GM18520 (cell line): ENCODE results near the gene FAM120C.

Experiments used
- ATAC-seq: cut with Tn5 transposase; IDR thresholded peaks from one replicate; pipeline ENCODE4 v1.9.1; 2021; ENCODE audit not compliant: unreplicated experiment

FAM120C gene, protein sequence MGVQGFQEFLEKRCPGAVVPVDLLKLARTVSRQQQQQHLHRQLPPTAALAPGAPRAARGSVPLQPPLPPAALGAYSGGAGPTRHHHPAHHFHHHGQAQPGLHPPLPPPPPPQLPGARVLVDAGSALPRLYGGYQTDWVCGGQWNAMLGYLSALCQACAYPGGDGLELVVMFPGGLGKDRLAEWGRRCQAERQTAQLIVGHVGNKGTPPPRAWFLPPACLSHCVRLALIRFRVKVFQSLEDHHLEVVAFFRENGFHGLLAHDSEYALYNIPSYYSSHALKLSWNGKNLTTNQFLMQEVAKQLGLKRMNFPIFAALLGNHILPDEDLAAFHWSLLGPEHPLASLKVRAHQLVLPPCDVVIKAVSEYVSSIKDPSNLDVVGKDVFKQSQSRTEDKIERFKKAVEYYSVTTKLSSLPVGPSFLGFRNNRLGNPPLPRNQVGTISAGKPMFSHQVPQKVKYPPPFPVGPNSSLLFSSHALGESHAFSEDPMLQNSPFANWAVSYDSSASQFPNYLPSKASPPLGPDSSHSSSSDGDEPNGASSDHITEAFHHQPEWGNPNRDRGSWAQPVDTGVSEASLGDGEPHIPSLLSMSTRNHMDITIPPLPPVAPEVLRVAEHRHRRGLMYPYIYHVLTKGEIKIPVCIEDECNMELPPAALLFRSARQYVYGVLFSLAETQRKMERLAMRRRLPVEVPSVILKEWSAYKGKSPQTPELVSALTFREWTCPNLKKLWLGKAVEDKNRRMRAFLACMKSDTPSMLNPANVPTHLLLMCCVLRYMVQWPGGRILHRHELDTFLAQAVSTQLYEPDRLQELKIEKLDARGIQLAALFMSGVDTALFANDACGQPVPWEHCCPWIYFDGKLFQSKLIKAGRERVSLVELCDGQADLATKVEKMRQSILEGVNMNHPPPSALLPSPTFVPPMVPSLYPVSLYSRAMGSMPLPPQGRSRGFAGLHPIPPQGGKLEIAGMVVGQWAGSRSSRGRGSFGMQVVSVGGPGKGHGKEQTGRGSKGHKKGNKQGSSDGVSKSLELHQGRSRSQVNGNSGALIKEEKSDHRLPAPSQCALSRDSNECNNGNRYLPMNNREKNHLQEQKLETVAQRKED

GRCh38 chrX:54182864-54183613 lies at the start of gene FAM120C:
Gene FAM120C, minus strand, starts transcription at chrX:54183254. Its CDS starts 56 bp downstream, at chrX:54183198.
- ATAC-seq: peak; percentile 22

GRCh38 chrX:54230435-54231148 lies 47.5 kb upstream of the FAM120C start:
- ATAC-seq: no peak

- ATAC-seq: no peak
These were observed 40.5 kb upstream of the FAM120C start for GRCh38 chrX:54223581-54223980.

GRCh38 chrX:54213603-54214002 lies 30.5 kb upstream of the FAM120C start:
- ATAC-seq: no peak

GRCh38 chrX:54208531-54208930 lies 25.5 kb upstream of the FAM120C start:
- ATAC-seq: no peak

DNA sequence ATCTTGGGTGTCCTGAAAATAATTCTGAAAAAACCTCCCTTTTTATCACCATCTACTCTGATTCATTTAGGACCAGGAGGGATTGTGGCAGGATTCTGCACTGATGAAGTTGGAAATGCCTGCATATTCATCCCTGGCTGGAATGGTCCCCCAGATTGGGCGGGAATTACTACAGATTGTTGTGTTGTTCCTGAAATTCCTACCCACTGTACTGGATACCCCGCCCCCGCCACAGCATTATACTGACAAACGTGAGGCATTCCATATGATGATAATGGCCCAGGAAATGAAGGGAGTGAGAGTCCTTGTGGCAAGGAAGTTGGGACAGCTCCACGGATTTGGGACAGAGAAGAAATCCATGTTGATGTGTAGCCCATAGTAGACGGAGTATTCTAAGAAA lies 15.2 kb upstream of the FAM120C start:
- ATAC-seq: no peak

- ATAC-seq: no peak
These were observed 12.0 kb upstream of the FAM120C start for GRCh38 chrX:54194982-54195588.

- ATAC-seq: no peak
These were observed 10.2 kb upstream of the FAM120C start for GRCh38 chrX:54193085-54193821.

DNA sequence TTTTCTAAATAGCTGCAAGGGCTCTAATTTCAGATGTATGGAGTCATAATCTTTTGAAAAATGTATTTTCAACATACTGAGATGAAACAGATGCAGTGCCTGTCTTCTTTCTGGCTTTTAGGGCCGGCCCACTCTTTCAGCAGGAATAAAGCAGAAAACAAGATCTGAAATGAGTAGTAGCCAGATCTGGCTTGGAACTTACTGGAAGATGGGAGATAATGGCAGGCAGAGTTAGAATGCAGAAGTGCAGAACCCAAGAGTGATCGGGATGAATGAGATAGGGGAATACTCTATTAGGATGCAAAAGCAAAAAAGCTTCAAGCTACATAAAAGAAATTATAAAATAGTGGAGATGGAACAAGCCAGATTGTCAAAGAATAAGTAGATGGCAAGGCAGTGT lies 1.4 kb upstream of the FAM120C start:
- ATAC-seq: no peak

DNA sequence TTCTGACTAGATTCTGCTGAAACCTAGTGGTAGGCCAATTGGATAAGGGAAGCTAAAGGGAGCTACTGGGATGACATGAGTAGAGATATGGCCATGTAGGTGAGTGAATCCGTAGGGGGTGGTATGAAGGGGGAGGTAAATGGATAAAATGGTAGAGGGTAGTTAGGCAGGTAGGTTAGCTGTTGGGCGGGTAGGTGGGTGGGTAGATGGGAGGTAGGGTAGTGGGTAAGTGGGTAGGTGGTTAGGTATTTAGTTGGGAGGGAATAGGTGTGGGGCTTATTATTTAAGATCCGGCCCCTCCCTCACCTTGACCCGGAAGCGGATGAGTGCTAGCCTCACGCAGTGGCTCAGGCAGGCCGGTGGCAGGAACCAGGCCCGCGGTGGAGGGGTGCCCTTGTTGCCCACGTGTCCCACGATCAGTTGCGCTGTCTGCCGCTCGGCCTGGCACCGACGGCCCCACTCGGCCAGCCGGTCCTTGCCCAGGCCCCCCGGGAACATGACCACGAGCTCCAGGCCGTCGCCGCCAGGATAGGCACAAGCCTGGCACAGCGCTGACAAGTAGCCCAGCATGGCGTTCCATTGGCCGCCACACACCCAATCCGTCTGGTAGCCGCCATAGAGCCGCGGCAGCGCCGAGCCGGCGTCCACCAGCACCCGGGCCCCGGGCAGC lies 725 bp downstream of the FAM120C start:
- ATAC-seq: peak; percentile 41

DNA sequence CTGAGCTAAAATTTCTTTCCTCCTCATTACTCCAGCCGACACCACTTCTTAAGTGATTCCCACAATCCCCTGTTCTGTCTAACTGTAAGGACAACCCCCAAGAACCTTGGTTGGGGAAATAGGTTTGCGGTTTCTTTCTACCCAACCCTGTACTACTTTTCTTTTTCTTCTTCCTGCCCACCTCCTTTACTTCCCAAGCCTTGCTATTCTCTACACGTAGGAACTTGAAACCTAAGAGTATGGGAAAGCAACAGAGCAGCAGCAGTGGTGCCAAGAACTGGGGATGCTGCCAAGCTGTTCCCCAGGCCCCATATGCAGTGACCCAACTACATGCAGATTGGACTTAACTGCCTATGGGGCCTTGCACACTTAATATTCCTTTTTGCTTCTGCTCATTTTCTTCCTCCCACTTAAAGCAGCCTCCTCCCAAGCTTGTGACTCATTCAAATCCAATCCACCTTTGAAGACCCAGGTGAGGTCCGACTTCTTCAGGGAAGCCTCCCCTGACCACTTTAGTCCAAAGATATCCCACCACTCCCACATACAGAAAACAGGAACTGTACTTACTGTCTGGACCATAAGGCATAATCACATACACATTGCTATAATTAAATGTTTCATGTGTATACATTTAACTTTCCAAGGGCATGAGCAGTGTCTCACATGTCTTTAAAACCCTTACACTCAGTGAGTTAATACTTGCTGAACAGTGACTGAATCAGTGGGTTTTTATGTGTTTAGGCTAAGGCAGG lies 1.7 kb downstream of the FAM120C start:
- no peak for ATAC-seq

GRCh38 chrX:54180403-54180802 lies 2.7 kb downstream of the FAM120C start:
- no peak for ATAC-seq

GRCh38 chrX:54178100-54178940 lies 4.7 kb downstream of the FAM120C start:
- peak; percentile 53 for ATAC-seq

DNA sequence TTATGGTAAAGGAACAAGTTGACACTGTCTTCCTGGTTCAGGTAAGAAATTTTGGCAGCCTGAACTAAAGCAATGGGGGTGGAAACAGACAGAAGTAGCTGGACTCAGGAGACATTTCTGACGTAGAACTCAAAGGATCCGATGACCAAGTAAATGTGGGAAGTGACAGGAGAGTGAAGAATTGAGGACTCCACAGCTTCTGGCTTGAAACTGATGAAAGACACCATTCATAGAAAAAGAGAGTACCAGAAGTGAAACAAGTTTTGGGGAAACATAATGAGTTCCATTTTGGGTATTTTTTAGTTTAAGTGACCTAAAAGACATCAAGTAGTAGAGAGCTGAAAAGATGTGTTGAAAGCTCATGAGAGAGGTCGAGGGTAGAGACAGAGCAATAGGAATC lies 5.7 kb downstream of the FAM120C start:
- ATAC-seq: no peak

- no peak for ATAC-seq
These were observed 9.3 kb downstream of the FAM120C start for GRCh38 chrX:54173791-54174190.

- no peak for ATAC-seq
These were observed 10.6 kb downstream of the FAM120C start for GRCh38 chrX:54172455-54172854.
